ENCODE results near the gene ZNF585A.
"Not testable (repeated sequence)": the region's sequence is repeated elsewhere in the genome, so short reads cannot be mapped to it uniquely, and the experiment has no call there.

Gene ZNF585A

DNA sequence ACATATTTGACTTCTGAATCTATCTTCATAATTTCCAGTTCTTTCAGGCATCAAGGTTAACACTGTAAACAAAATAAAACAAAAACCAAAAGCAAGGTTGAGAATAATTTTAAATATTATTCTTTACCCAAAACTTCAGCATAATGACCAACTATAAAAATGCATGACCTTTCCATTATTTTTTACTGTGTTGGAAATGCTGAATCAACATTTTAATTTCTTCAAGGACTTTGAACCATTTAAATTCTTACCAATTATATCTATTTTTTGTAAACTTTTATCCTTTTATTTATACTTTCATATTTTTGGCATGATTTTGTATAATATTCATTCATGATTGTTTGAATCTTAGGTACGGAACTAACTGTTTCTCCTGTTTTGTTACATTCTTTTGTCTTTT is 6.9 kb downstream of the ZNF585A start:
- Histone ChIP-seq H3K36me3 (ENCODE audit: control insufficient read depth, insufficient read depth, low read length) (peaks cover 54% of the 10 kb centered on the region), H3K4me1 (ENCODE audit: control insufficient read depth, insufficient read depth, low read length) (no peaks in the 10 kb centered on the region), H3K27me3 (ENCODE audit: control insufficient read depth, insufficient read depth, low read length, poor library complexity, severe bottlenecking) (no peaks in the 10 kb centered on the region), H3K9me3 (ENCODE audit: control insufficient read depth, low read length) (peaks cover 10% of the 10 kb centered on the region), H3K27ac (ENCODE audit: insufficient read depth, low read depth, low read length, poor library complexity, severe bottlenecking) (no peak overlapping the region), H3K4me3 (ENCODE audit: insufficient read depth, low read depth, low read length) (no peak overlapping the region)
- 95 to 100% methylated on average over 1 of the region's 1 CpG for WGBS, 2 experiments

DNA sequence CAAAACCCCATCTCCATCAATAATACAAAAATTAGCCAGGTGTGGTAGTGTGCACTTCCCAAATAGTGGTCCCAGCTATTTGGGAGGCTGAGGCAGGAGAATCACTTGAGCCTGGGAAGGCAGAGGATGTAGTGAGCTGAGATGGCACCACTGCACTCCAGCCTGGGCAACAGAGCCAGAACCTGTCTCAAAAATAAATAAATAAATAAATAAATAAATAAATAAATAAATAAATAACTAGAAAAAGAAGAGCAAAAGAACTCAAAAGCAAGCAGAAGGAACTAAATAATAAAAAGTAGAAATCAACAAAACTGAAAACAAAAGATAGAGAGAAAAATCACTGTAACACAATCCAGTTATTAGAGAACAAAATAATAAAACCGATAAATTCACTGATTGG is 12.3 kb downstream of the ZNF585A start:
- no peak overlapping the region for H3K27ac ChIP-seq (ENCODE audit: insufficient read depth, low read depth, low read length, poor library complexity, severe bottlenecking)
- no peaks in the 10 kb centered on the region for H3K4me1 ChIP-seq (ENCODE audit: control insufficient read depth, insufficient read depth, low read length)
- no peaks in the 10 kb centered on the region for H3K27me3 ChIP-seq (ENCODE audit: control insufficient read depth, insufficient read depth, low read length, poor library complexity, severe bottlenecking)
- peaks cover 28% of the 10 kb centered on the region for H3K36me3 ChIP-seq (ENCODE audit: control insufficient read depth, insufficient read depth, low read length)
- H3K9me3 ChIP-seq (ENCODE audit: control insufficient read depth, low read length), result peaks cover 7% of the 10 kb centered on the region
- no peak overlapping the region for H3K4me3 ChIP-seq (ENCODE audit: insufficient read depth, low read depth, low read length)
- 90 to 100% methylated on average over 1 of the region's 1 CpG for WGBS, 2 experiments

DNA sequence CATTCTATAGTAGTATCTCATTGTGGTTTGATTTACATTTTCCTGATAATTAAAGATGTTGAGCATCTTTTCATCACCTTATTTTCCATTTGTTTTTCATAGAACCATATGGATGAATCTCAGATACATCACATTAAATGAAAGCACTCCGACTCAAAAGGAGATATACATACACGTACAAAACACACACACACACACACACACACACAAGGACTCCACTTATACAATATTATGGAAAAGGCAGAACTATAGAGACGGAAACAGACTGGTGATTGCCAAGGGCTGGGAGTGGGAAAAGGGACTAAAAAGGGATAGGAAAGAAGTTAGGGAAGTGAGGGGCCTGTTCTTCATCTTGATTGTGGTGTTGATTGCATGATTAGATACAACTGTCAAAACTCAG is 24.3 kb downstream of the ZNF585A start:
- Histone ChIP-seq H3K27me3 (ENCODE audit: control insufficient read depth, insufficient read depth, low read length, poor library complexity, severe bottlenecking) (no peaks in the 10 kb centered on the region), H3K4me3 (ENCODE audit: insufficient read depth, low read depth, low read length) (no peak overlapping the region), H3K27ac (ENCODE audit: insufficient read depth, low read depth, low read length, poor library complexity, severe bottlenecking) (no peak overlapping the region), H3K4me1 (ENCODE audit: control insufficient read depth, insufficient read depth, low read length) (no peaks in the 10 kb centered on the region), H3K36me3 (ENCODE audit: control insufficient read depth, insufficient read depth, low read length) (peaks cover 10% of the 10 kb centered on the region), H3K9me3 (ENCODE audit: control insufficient read depth, low read length) (peaks cover 18% of the 10 kb centered on the region)
- WGBS, 2 experiments, result 70 to 91% methylated on average over 2 to 3 of the region's 3 CpGs

DNA sequence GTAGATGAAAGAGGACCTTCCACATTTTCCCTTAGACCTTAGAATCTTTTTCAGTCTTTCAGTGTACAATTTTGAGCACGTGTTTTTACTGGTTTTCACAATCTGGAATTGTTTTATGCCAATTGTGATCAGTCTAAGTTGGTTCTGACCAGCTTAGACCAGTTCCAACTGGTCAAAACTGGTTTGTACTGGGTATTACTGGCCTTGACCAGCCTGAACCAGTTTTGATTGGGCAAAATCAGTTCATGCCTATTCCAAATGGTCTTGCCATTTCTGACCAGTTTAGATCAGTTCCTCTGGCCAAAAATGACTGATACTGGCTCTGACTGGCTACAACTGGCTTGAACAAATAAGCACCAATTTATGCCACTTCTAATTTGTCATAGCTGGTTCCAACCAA is 36.4 kb downstream of the ZNF585A start:
- no peaks in the 10 kb centered on the region for H3K36me3 ChIP-seq (ENCODE audit: control insufficient read depth, insufficient read depth, low read length)
- 0 to 4% methylated on average over 1 of the region's 1 CpG for WGBS, 2 experiments
- H3K4me3 ChIP-seq (ENCODE audit: insufficient read depth, low read depth, low read length), result no peak overlapping the region
- H3K9me3 ChIP-seq (ENCODE audit: control insufficient read depth, low read length), result peaks cover 19% of the 10 kb centered on the region
- H3K27ac ChIP-seq (ENCODE audit: insufficient read depth, low read depth, low read length, poor library complexity, severe bottlenecking), result no peak overlapping the region
- no peaks in the 10 kb centered on the region for H3K27me3 ChIP-seq (ENCODE audit: control insufficient read depth, insufficient read depth, low read length, poor library complexity, severe bottlenecking)
- H3K4me1 ChIP-seq (ENCODE audit: control insufficient read depth, insufficient read depth, low read length), result no peaks in the 10 kb centered on the region

DNA sequence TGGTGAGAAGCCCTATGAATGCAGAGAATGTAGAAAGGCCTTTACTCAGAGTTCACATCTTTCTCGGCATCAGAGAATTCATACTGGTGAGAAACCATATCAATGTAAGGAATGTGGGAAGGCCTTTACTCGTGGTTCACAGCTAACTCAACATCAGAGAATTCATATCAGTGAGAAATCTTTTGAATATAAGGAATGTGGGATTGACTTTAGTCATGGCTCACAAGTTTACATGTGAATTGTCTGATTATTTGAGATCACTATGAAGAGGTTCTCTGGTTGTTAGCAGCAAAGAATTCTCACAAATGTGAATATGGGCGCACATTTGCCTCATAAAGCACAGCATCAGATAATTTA is 43.7 kb downstream of the ZNF585A start:
- WGBS, 2 experiments, result 97% methylated on average over 3 of the region's 3 CpGs
- Histone ChIP-seq H3K4me3 (ENCODE audit: insufficient read depth, low read depth, low read length) (no peak overlapping the region), H3K4me1 (ENCODE audit: control insufficient read depth, insufficient read depth, low read length) (no peaks in the 10 kb centered on the region), H3K27ac (ENCODE audit: insufficient read depth, low read depth, low read length, poor library complexity, severe bottlenecking) (no peak overlapping the region), H3K36me3 (ENCODE audit: control insufficient read depth, insufficient read depth, low read length) (peaks cover 14% of the 10 kb centered on the region), H3K9me3 (ENCODE audit: control insufficient read depth, low read length) (peaks cover 29% of the 10 kb centered on the region), H3K27me3 (ENCODE audit: control insufficient read depth, insufficient read depth, low read length, poor library complexity, severe bottlenecking) (no peaks in the 10 kb centered on the region)

DNA sequence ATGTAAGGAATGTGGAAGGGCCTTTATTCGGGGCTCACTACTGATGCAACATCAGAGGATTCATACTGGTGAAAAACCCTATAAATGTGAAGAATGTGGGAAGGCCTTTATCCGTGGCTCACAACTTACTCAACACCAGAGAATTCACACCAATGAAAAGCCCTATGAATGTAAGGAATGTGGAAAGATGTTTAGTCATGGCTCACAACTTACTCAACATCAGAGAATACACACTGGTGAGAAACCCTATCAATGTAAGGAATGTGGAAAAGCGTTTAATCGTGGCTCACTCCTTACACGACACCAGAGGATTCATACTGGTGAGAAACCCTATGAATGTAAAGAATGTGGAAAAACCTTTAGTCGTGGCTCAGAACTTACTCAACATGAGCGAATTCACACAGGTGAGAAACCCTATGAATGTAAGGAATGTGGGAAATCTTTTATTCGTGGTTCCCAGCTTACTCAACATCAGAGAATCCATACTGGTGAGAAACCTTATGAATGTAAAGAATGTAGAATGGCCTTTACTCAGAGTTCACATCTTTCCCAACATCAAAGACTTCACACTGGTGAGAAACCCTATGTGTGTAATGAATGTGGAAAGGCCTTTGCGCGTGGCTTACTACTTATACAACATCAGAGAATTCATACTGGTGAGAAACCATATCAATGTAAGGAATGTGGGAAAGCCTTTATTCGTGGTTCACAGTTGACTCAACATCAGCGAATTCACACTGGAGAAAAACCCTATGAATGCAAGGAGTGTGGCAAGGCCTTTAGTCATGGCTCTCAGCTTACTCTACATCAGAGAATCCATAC is 44.3 kb downstream of the ZNF585A start:
- no peaks in the 10 kb centered on the region for H3K27me3 ChIP-seq (ENCODE audit: control insufficient read depth, insufficient read depth, low read length, poor library complexity, severe bottlenecking)
- 95 to 96% methylated on average over 9 to 11 of the region's 12 CpGs for WGBS, 2 experiments
- H3K4me1 ChIP-seq (ENCODE audit: control insufficient read depth, insufficient read depth, low read length), result no peaks in the 10 kb centered on the region
- no peak overlapping the region for H3K4me3 ChIP-seq (ENCODE audit: insufficient read depth, low read depth, low read length)
- H3K27ac ChIP-seq (ENCODE audit: insufficient read depth, low read depth, low read length, poor library complexity, severe bottlenecking), result no peak overlapping the region
- H3K36me3 ChIP-seq (ENCODE audit: control insufficient read depth, insufficient read depth, low read length), result peaks cover 14% of the 10 kb centered on the region
- peaks cover 30% of the 10 kb centered on the region for H3K9me3 ChIP-seq (ENCODE audit: control insufficient read depth, low read length)

DNA sequence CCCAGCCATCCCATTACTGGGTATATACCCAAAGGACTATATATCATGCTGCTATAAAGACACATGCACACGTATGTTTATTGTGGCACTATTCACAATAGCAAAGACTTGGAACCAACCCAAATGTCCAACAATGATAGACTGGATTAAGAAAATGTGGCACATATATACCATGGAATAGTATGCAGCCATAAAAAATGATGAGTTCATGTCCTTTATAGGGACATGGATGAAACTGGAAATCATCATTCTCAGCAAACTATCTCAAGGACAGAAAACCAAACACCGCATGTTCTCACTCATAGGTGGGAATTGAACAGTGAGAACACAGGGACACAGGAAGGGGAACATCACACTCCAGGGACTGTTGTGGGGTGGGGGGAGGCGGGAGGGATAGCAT is 50.4 kb downstream of the ZNF585A start:
- WGBS, 2 experiments, result 100% methylated on average over 1 of the region's 3 CpGs; no CpG with 5 or more reads in 1 of the 2 experiments
- H3K4me3 ChIP-seq (ENCODE audit: insufficient read depth, low read depth, low read length); H3K27ac ChIP-seq (ENCODE audit: insufficient read depth, low read depth, low read length, poor library complexity, severe bottlenecking); H3K36me3 ChIP-seq (ENCODE audit: control insufficient read depth, insufficient read depth, low read length); H3K27me3 ChIP-seq (ENCODE audit: control insufficient read depth, insufficient read depth, low read length, poor library complexity, severe bottlenecking); H3K4me1 ChIP-seq (ENCODE audit: control insufficient read depth, insufficient read depth, low read length); H3K9me3 ChIP-seq (ENCODE audit: control insufficient read depth, low read length): not testable (repeated sequence)

DNA sequence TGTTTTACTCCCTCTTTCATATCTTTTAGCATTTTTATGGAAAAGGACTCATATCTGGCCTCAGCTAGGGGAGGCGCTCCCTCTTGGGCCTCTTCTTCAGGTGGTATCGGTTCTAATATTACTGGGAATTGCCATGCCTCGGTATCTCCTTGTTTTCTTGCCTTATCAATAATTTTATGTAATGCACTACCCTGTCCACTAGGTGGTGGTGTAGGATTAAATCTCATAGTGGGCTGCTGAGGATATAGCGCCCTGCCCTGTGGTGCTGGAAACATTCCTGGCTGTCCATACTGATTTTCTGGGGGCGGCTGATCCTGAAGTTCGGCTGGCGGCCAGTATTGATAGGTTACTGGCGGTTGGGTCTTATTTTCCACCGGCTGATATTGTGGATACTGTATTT is 58.5 kb downstream of the ZNF585A start:
- H3K27me3 ChIP-seq (ENCODE audit: control insufficient read depth, insufficient read depth, low read length, poor library complexity, severe bottlenecking), result no peaks in the 10 kb centered on the region
- no peaks in the 10 kb centered on the region for H3K4me1 ChIP-seq (ENCODE audit: control insufficient read depth, insufficient read depth, low read length)
- WGBS, 2 experiments, result 96 to 99% methylated on average over 7 to 9 of the region's 9 CpGs
- H3K36me3 ChIP-seq (ENCODE audit: control insufficient read depth, insufficient read depth, low read length), result peaks cover 7% of the 10 kb centered on the region
- H3K4me3 ChIP-seq (ENCODE audit: insufficient read depth, low read depth, low read length), result no peak overlapping the region
- peaks cover 12% of the 10 kb centered on the region for H3K9me3 ChIP-seq (ENCODE audit: control insufficient read depth, low read length)
- no peak overlapping the region for H3K27ac ChIP-seq (ENCODE audit: insufficient read depth, low read depth, low read length, poor library complexity, severe bottlenecking)

DNA sequence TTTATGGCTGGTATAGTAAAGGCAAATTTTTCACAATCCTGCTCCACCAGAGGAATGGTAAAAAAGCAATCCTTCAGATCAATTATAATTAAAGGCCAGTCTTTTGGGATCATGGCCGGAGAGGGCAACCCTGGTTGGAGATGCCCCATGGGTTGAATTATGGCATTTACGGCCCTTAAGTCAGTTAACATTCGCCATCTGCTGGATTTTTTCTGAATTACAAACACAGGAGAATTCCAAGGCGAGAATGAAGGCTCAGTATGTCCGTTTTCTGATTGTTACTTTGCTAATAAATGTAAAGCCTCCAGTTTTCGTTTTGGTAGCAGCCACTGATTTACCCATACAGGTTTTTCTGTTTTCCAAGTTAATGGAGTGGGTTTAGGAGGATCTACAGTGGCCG is 60.7 kb downstream of the ZNF585A start:
- H3K27me3 ChIP-seq (ENCODE audit: control insufficient read depth, insufficient read depth, low read length, poor library complexity, severe bottlenecking); H3K27ac ChIP-seq (ENCODE audit: insufficient read depth, low read depth, low read length, poor library complexity, severe bottlenecking); H3K4me3 ChIP-seq (ENCODE audit: insufficient read depth, low read depth, low read length); H3K36me3 ChIP-seq (ENCODE audit: control insufficient read depth, insufficient read depth, low read length); H3K4me1 ChIP-seq (ENCODE audit: control insufficient read depth, insufficient read depth, low read length): not testable (repeated sequence)
- WGBS, 2 experiments, result 87 to 88% methylated on average over 6 to 7 of the region's 7 CpGs
- H3K9me3 ChIP-seq (ENCODE audit: control insufficient read depth, low read length), result peaks cover 12% of the 10 kb centered on the region

DNA sequence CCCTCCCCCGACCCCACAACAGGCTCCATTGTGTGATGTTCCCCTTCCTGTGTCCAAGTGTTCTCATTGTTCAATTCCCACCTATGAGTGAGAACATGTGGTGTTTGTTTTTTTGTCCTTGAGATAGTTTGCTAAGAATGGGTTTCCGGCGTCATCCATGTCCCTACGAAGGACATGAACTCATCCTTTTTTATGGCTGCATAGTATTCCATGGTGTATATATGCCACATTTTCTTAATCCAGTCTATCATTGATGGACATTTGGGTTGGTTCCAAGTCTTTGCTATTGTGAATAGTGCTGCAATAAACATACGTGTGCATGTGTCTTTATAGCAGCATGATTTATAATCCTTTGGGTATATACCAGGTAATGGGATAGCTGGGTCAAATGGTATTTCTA is 68.4 kb downstream of the ZNF585A start:
- 99 to 100% methylated on average over 4 to 5 of the region's 5 CpGs for WGBS, 2 experiments

More for the DNA sequence above, 68.4 kb downstream of the ZNF585A start:
- not testable (repeated sequence) for H3K4me1 ChIP-seq (ENCODE audit: control insufficient read depth, insufficient read depth, low read length); H3K9me3 ChIP-seq (ENCODE audit: control insufficient read depth, low read length); H3K4me3 ChIP-seq (ENCODE audit: insufficient read depth, low read depth, low read length); H3K27ac ChIP-seq (ENCODE audit: insufficient read depth, low read depth, low read length, poor library complexity, severe bottlenecking); H3K27me3 ChIP-seq (ENCODE audit: control insufficient read depth, insufficient read depth, low read length, poor library complexity, severe bottlenecking)
- peaks cover 19% of the 10 kb centered on the region for H3K36me3 ChIP-seq (ENCODE audit: control insufficient read depth, insufficient read depth, low read length)

Data from ectodermal cell (in vitro differentiated cells).